Liver (tissue), 9 donors: ENCODE data around the gene PTPRD. TPM values are rescaled to one million over a fixed set of nuclear protein-coding genes. Genes with fewer than 3 reads are reported as not detected.

Source experiments
- DNase-seq: peaks from one replicate; pipeline ENCODE4 v3.0.0-alpha.2; 2017; ENCODE audit warnings: low spot score
- H3K27ac ChIP-seq, 2 donors: one replicate each; pipeline ENCODE4 v1.7.0; 2013; ENCODE audit warnings: inconsistent platforms in 2 of 2, low read length in 2 of 2, control low read depth in 1 of 2, low read depth in 1 of 2, mild to moderate bottlenecking in 1 of 2
- H3K27me3 ChIP-seq, 4 donors: one replicate each; pipeline versions ENCODE4 v1.6.1 to v1.7.0; 2013; ENCODE audit warnings: low read length in 3 of 4, inconsistent platforms in 1 of 4, mild to moderate bottlenecking in 1 of 4, moderate library complexity in 1 of 4; ENCODE audit not compliant: control insufficient read depth in 4 of 4, insufficient read depth in 4 of 4
- H3K36me3 ChIP-seq, 4 donors: one replicate each; pipeline versions ENCODE4 v1.6.1 to v1.7.0; 2013; ENCODE audit warnings: low read length in 3 of 4, mild to moderate bottlenecking in 3 of 4, low read depth in 1 of 4, moderate library complexity in 1 of 4; ENCODE audit not compliant: control insufficient read depth in 4 of 4, insufficient read depth in 3 of 4
- H3K4me1 ChIP-seq, 4 donors: one replicate each; pipeline versions ENCODE4 v1.6.1 to v1.7.0; 2013; ENCODE audit warnings: low read length in 3 of 4, mild to moderate bottlenecking in 3 of 4, moderate library complexity in 1 of 4; ENCODE audit not compliant: control insufficient read depth in 4 of 4, insufficient read depth in 4 of 4
- H3K4me3 ChIP-seq, 3 donors: one replicate each; pipeline versions ENCODE4 v1.6.1 to v1.7.0; 2013; ENCODE audit warnings: low read length in 3 of 3, control low read depth in 1 of 3, low read depth in 1 of 3, mild to moderate bottlenecking in 1 of 3
- H3K9ac ChIP-seq, 2 donors: one replicate each; pipeline ENCODE4 v1.7.0; 2013; ENCODE audit warnings: low read length in 2 of 2, mild to moderate bottlenecking in 2 of 2, moderate library complexity in 2 of 2, control low read depth in 1 of 2, low read depth in 1 of 2
- H3K9me3 ChIP-seq, 4 donors: one replicate each; pipeline versions ENCODE4 v1.6.1 to v1.7.0; 2013; ENCODE audit warnings: low read length in 3 of 4; ENCODE audit not compliant: control insufficient read depth in 4 of 4
- ATF3 ChIP-seq: IDR thresholded peaks from 2 replicates; pipeline ENCODE4 v1.6.1; 2016; ENCODE audit warnings: antibody characterized with exemption
- CTCF ChIP-seq: fragments of 150-350 bp; IDR thresholded peaks from 2 replicates; pipeline ENCODE4 v1.5.1; 2017; ENCODE audit warnings: improper control_type of control experiment, low read depth, low read length; ENCODE audit not compliant: missing input control
- EGR1 ChIP-seq, 2 donors: IDR thresholded peaks; 2 replicates each; pipeline ENCODE4 v1.6.1; 2016 to 2018; ENCODE audit warnings: antibody characterized with exemption in 2 of 2, low read depth in 2 of 2
- FOXA1 ChIP-seq: IDR thresholded peaks from 2 replicates; pipeline ENCODE4 v1.6.1; 2016; ENCODE audit warnings: antibody characterized with exemption
- GABPA ChIP-seq, 2 donors: IDR thresholded peaks in 1 of 2; conservative IDR thresholded peaks in 1 of 2; 2 replicates each; pipeline ENCODE4 v1.6.1; 2016; ENCODE audit warnings: antibody characterized with exemption in 2 of 2, mild to moderate bottlenecking in 1 of 2, moderate library complexity in 1 of 2
- HNF4A ChIP-seq, 2 donors: conservative IDR thresholded peaks; 2 replicates each; pipeline ENCODE4 v1.6.1; 2016; ENCODE audit warnings: antibody characterized with exemption in 2 of 2, mild to moderate bottlenecking in 2 of 2
- HNF4G ChIP-seq: IDR thresholded peaks from 2 replicates; pipeline ENCODE4 v1.6.1; 2016; ENCODE audit warnings: antibody characterized with exemption
- JUND ChIP-seq, 2 donors: IDR thresholded peaks; 2 replicates each; pipeline ENCODE4 v1.6.1; 2016; ENCODE audit warnings: antibody characterized with exemption in 2 of 2
- MAX ChIP-seq: IDR thresholded peaks from 2 replicates; pipeline ENCODE4 v1.6.1; 2016; ENCODE audit warnings: antibody characterized with exemption
- NR2F2 ChIP-seq: IDR thresholded peaks from 2 replicates; pipeline ENCODE4 v1.6.1; 2016; ENCODE audit warnings: antibody characterized with exemption
- RAD21 ChIP-seq, 2 donors: IDR thresholded peaks; 2 replicates each; pipeline ENCODE4 v1.6.1; 2016; ENCODE audit warnings: antibody characterized with exemption in 2 of 2, mild to moderate bottlenecking in 2 of 2
- REST ChIP-seq: IDR thresholded peaks from 2 replicates; pipeline ENCODE4 v1.6.1; 2016; ENCODE audit warnings: antibody characterized with exemption, mild to moderate bottlenecking
- RXRA ChIP-seq, 2 donors: IDR thresholded peaks; 2 replicates each; pipeline ENCODE4 v1.6.1; 2017 to 2018; ENCODE audit warnings: antibody characterized with exemption in 2 of 2, mild to moderate bottlenecking in 1 of 2
- SP1 ChIP-seq: IDR thresholded peaks from 2 replicates; pipeline ENCODE4 v1.6.1; 2018; ENCODE audit warnings: antibody characterized with exemption, mild to moderate bottlenecking
- TAF1 ChIP-seq: conservative IDR thresholded peaks from 2 replicates; pipeline ENCODE4 v1.6.1; 2016; ENCODE audit warnings: antibody characterized with exemption, mild to moderate bottlenecking
- YY1 ChIP-seq: IDR thresholded peaks from 2 replicates; pipeline ENCODE4 v1.6.1; 2016; ENCODE audit warnings: antibody characterized with exemption, mild to moderate bottlenecking
- ZBTB33 ChIP-seq: IDR thresholded peaks from 2 replicates; pipeline ENCODE4 v1.6.1; 2016; ENCODE audit warnings: antibody characterized with exemption
- WGBS: extraction: QIAGEN DNeasy Blood & Tissue Kit; methylation state at CpG from one replicate; pipeline ENCODE4 v1.1.7; 2013; 5-methylcytosine and 5-hydroxymethylcytosine counted together
- polyA plus RNA-seq, 2 donors: library from polyadenylated mRNA; stranded (reverse) in 1 of 2; unstranded in 1 of 2; fragments of 200-250 nt in 1 of 2; fragments of >200 nt in 1 of 2; fragmentation: Nextera tagmentation in 1 of 2; extraction: Ambion mirVana in 1 of 2; gene quantifications; one replicate each; pipeline versions ENCODE4 v1.2.1 to v1.2.3, GENCODE V29; 2013 to 2015
- total RNA-seq, 2 donors: library from RNA; depleted of rRNA; stranded (reverse); fragments of >200 nt; gene quantifications; one replicate each; pipeline ENCODE4 v1.2.3, GENCODE V29; 2014
- donor health status: healthy.
- donor health status: healthy.
- donor health status: healthy.
- donor health status: healthy.
- donor health status: healthy.

PTPRD gene
- total and polyA plus RNA-seq, 4 donors = 0.78 to 34.2 (median 4.7) TPM

GRCh38 chr9:8960254-8960653 lies 1652.5 kb downstream of the PTPRD start:
- Histone ChIP-seq H3K4me1 (peaks cover 7 to 35% (median 26%) of the 10 kb centered on the region in 4 donors), H3K27ac (peak overlapping the region; percentile 70 to 85), H3K4me3 (no peak overlapping the region), H3K27me3 (no peaks in the 10 kb centered on the region), H3K9me3 (no peaks in the 10 kb centered on the region), H3K9ac (peak overlapping the region in 1 of 2 donors; percentile 38), H3K36me3 (no peaks in the 10 kb centered on the region)
- WGBS = 29% methylated on average over 3 of the region's 3 CpGs
- DNase-seq = no peak
- no peak for TF ChIP-seq REST
- peak in 1 of 2 donors; percentile 78 for TF ChIP-seq RXRA (IDR thresholded peaks at IDR 0.05)
- TF ChIP-seq HNF4A (conservative IDR thresholded peaks at IDR 0.05) = peak; percentile 63 to 93
- peak; percentile 55 for TF ChIP-seq MAX
- TF ChIP-seq ZBTB33 = peak; percentile 51
- peak in 1 of 2 donors; percentile 84 for TF ChIP-seq JUND (IDR thresholded peaks at IDR 0.05)
- no peak for TF ChIP-seq NR2F2
- peak in 1 of 2 donors; percentile 69 for TF ChIP-seq EGR1 (IDR thresholded peaks at IDR 0.05; ENCODE audit: low read depth in 2 of 2)
- TF ChIP-seq YY1 = peak; percentile 97
- TF ChIP-seq HNF4G = peak; percentile 21
- peak in 1 of 2 donors; percentile 4 for TF ChIP-seq RAD21 (IDR thresholded peaks at IDR 0.05)
- peak; percentile 32 for TF ChIP-seq SP1
- no peak for TF ChIP-seq GABPA (IDR thresholded peaks at IDR 0.05 in 1 of 2, conservative IDR thresholded peaks at IDR 0.05 in 1 of 2)

GRCh38 chr9:8958358-8958757 lies 1654.4 kb downstream of the PTPRD start:
- H3K9me3 ChIP-seq = no peaks in the 10 kb centered on the region
- no peak overlapping the region for H3K4me3 ChIP-seq
- no peaks in the 10 kb centered on the region for H3K36me3 ChIP-seq
- peaks cover 2 to 35% (median 26%) of the 10 kb centered on the region in 4 donors for H3K4me1 ChIP-seq
- no peak overlapping the region for H3K9ac ChIP-seq
- H3K27ac ChIP-seq = peak overlapping the region; percentile 38 to 43
- WGBS = 34% methylated on average over 2 of the region's 2 CpGs
- H3K27me3 ChIP-seq = no peaks in the 10 kb centered on the region
- no peak for DNase-seq
- TF ChIP-seq HNF4G (no peak), SP1 (peak; percentile 54), FOXA1 (no peak), GABPA (IDR thresholded peaks at IDR 0.05 in 1 of 2, conservative IDR thresholded peaks at IDR 0.05 in 1 of 2) (no peak), ZBTB33 (peak; percentile 47), NR2F2 (no peak), TAF1 (no peak), YY1 (peak; percentile 80), HNF4A (conservative IDR thresholded peaks at IDR 0.05) (peak; percentile 44 to 78), ATF3 (no peak), RXRA (IDR thresholded peaks at IDR 0.05) (peak; percentile 8 to 81), JUND (IDR thresholded peaks at IDR 0.05) (peak; percentile 19 to 73), REST (peak; percentile 33), CTCF (no peak)
